EH (cell line): ENCODE measurements around the gene HTR6.

Experiments
- DNase-seq: peaks from one replicate; pipeline ENCODE4 v3.0.0-alpha.2; 2015; ENCODE audit warnings: low read depth

Gene HTR6

GRCh38 chr1:19688041-19688842 is 23.6 kb downstream of the HTR6 start:
- no peak for DNase-seq

GRCh38 chr1:19689085-19689757 is 24.5 kb downstream of the HTR6 start:
- no peak for DNase-seq

- no peak for DNase-seq
Observed at GRCh38 chr1:19689856-19690255, 25.2 kb downstream of the HTR6 start.

GRCh38 chr1:19690342-19690741 is 25.7 kb downstream of the HTR6 start:
- DNase-seq: no peak

- no peak for DNase-seq
Observed at GRCh38 chr1:19694298-19694697, 29.6 kb downstream of the HTR6 start.

- DNase-seq: no peak
Observed at GRCh38 chr1:19695772-19696171, 31.1 kb downstream of the HTR6 start.

GRCh38 chr1:19696820-19697219 is 32.1 kb downstream of the HTR6 start:
- no peak for DNase-seq

- no peak for DNase-seq
Observed at GRCh38 chr1:19698181-19698580, 33.5 kb downstream of the HTR6 start.

GRCh38 chr1:19700079-19700777 is 35.6 kb downstream of the HTR6 start:
- DNase-seq: no peak

GRCh38 chr1:19703280-19703679 is 38.6 kb downstream of the HTR6 start:
- DNase-seq: no peak

- peak; percentile 75 for DNase-seq
Observed at GRCh38 chr1:19704247-19705113, 39.8 kb downstream of the HTR6 start.

- no peak for DNase-seq
Observed at GRCh38 chr1:19705464-19705863, 40.8 kb downstream of the HTR6 start.

- no peak for DNase-seq
Observed at GRCh38 chr1:19706136-19706535, 41.5 kb downstream of the HTR6 start.

- DNase-seq: no peak
Observed at GRCh38 chr1:19708567-19709110, 44.0 kb downstream of the HTR6 start.

GRCh38 chr1:19709260-19709793 is 44.7 kb downstream of the HTR6 start:
- DNase-seq: no peak

GRCh38 chr1:19710825-19711611 is 46.3 kb downstream of the HTR6 start:
- no peak for DNase-seq

GRCh38 chr1:19712928-19713327 is 48.3 kb downstream of the HTR6 start:
- DNase-seq: no peak

GRCh38 chr1:19715334-19716203 is 50.9 kb downstream of the HTR6 start:
- peak; percentile 96 for DNase-seq

- DNase-seq: no peak
Observed at GRCh38 chr1:19717467-19717866, 52.8 kb downstream of the HTR6 start.

GRCh38 chr1:19720174-19720573 is 55.5 kb downstream of the HTR6 start:
- DNase-seq: no peak
